Brain microvascular endothelial cell (primary cell): ENCODE results near the gene ADGRA1.

Experiments used
- DNase-seq: peaks from one replicate; pipeline ENCODE4 v3.0.0-alpha.2; 2020
- H3K27ac ChIP-seq: fragments of 250-450 bp; sonication (Bioruptor Pico); 2 replicates; pipeline ENCODE4 v1.5.1; 2020; ENCODE audit warnings: mild to moderate bottlenecking, moderate library complexity
- H3K27me3 ChIP-seq: fragments of 250-450 bp; sonication (Bioruptor Pico); replicated peaks from 2 replicates; pipeline ENCODE4 v1.5.1; 2020; ENCODE audit warnings: mild to moderate bottlenecking
- H3K36me3 ChIP-seq: fragments of 250-450 bp; sonication (Bioruptor Pico); replicated peaks from 2 replicates; pipeline ENCODE4 v1.5.1; 2020; ENCODE audit warnings: mild to moderate bottlenecking
- H3K4me3 ChIP-seq: 2 replicates; pipeline ENCODE4 v1.5.1; 2011; ENCODE audit warnings: low read depth, mild to moderate bottlenecking, control low read depth, low read length, moderate library complexity
- in situ Hi-C: cut with HindIII; loops from 2 replicates; pipeline ENCODE4 v1.10.0; 2017; ENCODE audit warnings: low sequenced_read_pairs, low pct_ligation_motif_present
- TF ChIP-seq, protein P1 (sequence below): IDR thresholded peaks from 2 replicates; pipeline ENCODE4 v1.5.1; 2011; ENCODE audit warnings: low read depth, mild to moderate bottlenecking, moderate library complexity, low read length, control low read depth, inconsistent platforms; ENCODE audit errors: missing control alignments

ADGRA1 gene

DNA sequence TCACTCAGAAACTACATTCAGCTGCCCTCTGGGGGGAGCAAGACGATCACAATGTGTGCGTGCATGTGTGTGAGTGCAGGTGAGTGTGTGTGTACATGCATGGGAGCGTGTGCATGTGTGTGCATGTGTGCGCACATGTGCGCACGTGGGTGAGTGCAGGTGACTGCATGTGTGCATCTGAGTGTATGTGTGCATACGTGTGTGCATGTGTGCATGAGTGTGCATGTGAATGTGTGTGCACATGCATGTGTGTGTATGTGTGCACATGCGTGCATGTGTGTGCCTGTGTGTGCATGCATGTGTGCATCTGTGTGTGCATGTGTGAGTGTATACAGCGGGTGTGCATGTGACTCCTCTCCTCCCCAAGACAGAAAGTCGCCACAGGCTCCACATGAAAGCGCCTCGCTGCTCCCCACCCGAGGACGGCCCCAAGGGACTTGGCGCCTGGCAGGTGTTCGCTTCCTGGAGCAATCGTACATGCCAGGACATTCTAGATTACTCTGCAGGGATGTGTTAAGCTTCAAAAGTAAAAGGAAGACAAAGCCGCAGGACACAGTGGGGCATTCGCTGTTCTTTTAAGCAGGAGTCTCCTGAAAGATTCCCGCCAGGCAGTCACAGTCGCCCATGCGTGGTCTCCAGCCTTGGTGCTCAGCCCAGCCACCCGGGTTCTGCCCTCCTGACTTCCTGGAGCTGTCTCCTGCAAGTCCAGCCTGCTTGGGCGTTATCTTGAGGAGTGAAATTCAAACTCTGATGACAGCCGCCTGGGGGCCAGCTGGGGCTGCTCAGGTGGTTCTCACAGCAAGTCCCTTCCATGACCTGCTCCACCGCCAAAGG is 42.0 kb upstream of the ADGRA1 start:
- no peaks in the 10 kb centered on the region for H3K36me3 ChIP-seq
- no peak overlapping the region for H3K4me3 ChIP-seq
- in situ Hi-C loops = no loop called here
- no peak overlapping the region for H3K27ac ChIP-seq
- TF ChIP-seq, protein P1, sequence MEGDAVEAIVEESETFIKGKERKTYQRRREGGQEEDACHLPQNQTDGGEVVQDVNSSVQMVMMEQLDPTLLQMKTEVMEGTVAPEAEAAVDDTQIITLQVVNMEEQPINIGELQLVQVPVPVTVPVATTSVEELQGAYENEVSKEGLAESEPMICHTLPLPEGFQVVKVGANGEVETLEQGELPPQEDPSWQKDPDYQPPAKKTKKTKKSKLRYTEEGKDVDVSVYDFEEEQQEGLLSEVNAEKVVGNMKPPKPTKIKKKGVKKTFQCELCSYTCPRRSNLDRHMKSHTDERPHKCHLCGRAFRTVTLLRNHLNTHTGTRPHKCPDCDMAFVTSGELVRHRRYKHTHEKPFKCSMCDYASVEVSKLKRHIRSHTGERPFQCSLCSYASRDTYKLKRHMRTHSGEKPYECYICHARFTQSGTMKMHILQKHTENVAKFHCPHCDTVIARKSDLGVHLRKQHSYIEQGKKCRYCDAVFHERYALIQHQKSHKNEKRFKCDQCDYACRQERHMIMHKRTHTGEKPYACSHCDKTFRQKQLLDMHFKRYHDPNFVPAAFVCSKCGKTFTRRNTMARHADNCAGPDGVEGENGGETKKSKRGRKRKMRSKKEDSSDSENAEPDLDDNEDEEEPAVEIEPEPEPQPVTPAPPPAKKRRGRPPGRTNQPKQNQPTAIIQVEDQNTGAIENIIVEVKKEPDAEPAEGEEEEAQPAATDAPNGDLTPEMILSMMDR = no peak
- DNase-seq = no peak
- H3K27me3 ChIP-seq = no peaks in the 10 kb centered on the region

DNA sequence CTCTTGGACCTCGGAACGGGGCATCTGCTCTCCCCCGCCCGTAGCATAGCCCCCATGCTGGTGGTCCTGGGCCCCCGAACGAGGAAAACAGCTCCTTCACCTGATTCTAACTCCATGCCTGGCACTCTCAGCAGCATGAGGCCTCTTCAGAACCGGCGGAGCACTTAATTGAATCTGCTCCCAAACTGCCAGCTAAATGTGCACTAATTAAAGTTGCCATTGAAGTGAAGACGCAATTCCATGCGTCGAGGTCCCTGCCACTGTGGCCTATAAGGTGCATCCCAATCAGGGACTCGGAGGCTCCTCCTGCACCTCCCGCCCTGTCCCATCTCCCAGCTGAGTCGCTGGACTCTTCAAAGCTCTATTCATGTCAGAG is 41.3 kb upstream of the ADGRA1 start:
- no peak for DNase-seq
- TF ChIP-seq, protein P1 = no peak
- Histone ChIP-seq H3K36me3 (no peaks in the 10 kb centered on the region), H3K27ac (no peak overlapping the region), H3K27me3 (no peaks in the 10 kb centered on the region), H3K4me3 (no peak overlapping the region)
- in situ Hi-C loops = no loop called here

DNA sequence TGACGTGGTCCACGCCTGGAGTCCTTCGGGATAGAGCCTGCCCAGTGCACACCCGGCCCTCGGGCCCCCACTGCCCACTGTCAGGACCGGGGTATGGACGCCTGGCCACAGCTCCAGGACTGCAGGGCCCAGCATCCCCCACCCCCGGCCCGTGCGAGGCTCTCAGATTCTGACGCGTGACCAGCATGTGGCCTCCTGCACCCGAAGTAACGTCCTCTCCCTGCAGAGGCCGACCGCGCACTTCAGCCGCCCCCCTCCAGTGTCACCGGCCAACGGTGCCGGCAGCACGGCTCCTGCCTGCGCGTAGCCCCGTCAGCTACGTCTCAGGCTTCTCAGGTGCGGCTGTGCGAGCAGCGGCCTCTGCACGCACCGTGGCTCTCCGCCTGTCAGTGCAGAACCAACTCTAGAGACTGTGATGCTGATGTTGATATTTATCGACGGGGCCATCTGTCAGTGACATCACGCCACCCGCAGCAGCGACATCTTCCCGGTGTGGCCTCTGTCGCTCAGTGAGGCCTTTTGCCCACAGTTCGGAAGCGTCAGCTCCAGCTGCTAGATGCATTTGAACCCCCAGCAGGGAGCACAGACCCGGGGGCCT is 40.1 kb upstream of the ADGRA1 start:
- H3K27me3 ChIP-seq = no peaks in the 10 kb centered on the region
- in situ Hi-C loops = no loop called here
- TF ChIP-seq, protein P1 = no peak
- H3K4me3 ChIP-seq = no peak overlapping the region
- H3K36me3 ChIP-seq = no peaks in the 10 kb centered on the region
- no peak for DNase-seq
- no peak overlapping the region for H3K27ac ChIP-seq

DNA sequence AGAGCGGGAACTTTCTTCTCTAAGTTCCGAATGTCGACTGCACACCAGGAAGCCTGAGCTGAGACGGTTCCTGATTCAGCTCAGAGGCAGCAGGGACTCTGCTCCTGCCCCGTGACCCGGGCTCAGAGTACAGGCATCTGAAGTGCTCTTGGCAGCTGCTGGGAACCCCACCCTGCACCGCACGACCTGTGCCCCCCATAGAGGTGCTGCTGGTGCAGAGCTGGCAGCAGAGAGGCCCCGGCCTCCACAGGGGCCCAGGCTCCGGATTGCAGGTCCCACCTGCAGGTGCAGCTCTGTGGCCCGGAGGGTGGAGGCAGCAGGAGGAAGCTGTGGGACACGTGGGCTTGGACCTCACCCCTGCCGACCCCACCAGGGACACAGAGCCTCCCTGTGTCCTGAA is 39.5 kb upstream of the ADGRA1 start:
- H3K27ac ChIP-seq = no peak overlapping the region
- in situ Hi-C loops = no loop called here

DNA sequence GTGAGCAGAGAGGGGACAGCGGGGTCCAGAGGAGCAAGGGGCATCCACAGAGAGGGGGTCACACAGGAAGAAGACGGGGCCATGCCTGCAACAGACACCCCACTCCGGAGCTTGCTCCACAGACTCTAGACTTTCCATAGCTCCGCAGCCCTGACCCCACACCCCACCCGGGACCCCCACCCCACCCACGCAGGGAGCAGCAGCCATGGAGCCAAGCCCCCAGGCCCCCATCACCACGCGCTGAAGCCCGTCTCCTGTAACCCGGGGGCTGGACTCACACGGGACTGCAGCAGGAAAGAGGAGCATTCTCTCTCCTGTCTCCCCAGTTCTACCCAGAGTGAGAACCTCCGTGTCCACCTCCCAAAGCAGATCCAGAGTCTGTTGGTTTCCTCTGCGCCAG is 38.8 kb upstream of the ADGRA1 start:
- no peak for DNase-seq
- in situ Hi-C loops = no loop called here
- no peaks in the 10 kb centered on the region for H3K27me3 ChIP-seq
- TF ChIP-seq, protein P1 = no peak
- H3K4me3 ChIP-seq = no peak overlapping the region
- H3K27ac ChIP-seq = no peak overlapping the region
- no peaks in the 10 kb centered on the region for H3K36me3 ChIP-seq

More for the DNA sequence above, 39.5 kb upstream of the ADGRA1 start:
- Histone ChIP-seq H3K36me3 (no peaks in the 10 kb centered on the region), H3K27me3 (no peaks in the 10 kb centered on the region), H3K4me3 (no peak overlapping the region)
- no peak for DNase-seq
- TF ChIP-seq, protein P1 = no peak
